HUES6 (cell line): ENCODE measurements around the gene CPZ.

ENCODE experiments used
- H3K27ac ChIP-seq: 2 replicates; pipeline ENCODE4 v1.7.0; 2013; ENCODE audit warnings: low read depth, mild to moderate bottlenecking, low read length, inconsistent platforms
- H3K27me3 ChIP-seq: 2 replicates; pipeline ENCODE4 v1.6.1; 2013; ENCODE audit warnings: low read length; ENCODE audit not compliant: control insufficient read depth, insufficient read depth
- H3K36me3 ChIP-seq: 2 replicates; pipeline ENCODE4 v1.6.1; 2013; ENCODE audit warnings: low read length; ENCODE audit not compliant: control insufficient read depth, insufficient read depth
- H3K4me1 ChIP-seq: 2 replicates; pipeline ENCODE4 v1.6.1; 2013; ENCODE audit warnings: low read length; ENCODE audit not compliant: control insufficient read depth, insufficient read depth
- H3K4me3 ChIP-seq: 2 replicates; pipeline ENCODE4 v1.5.1; 2013; ENCODE audit warnings: low read depth, low read length
- H3K9ac ChIP-seq: one replicate; pipeline ENCODE4 v1.6.1; 2013; ENCODE audit warnings: mild to moderate bottlenecking, low read length
- H3K9me3 ChIP-seq: 2 replicates; pipeline ENCODE4 v1.6.1; 2013; ENCODE audit warnings: low read depth, low read length; ENCODE audit not compliant: control insufficient read depth, insufficient read depth

The CPZ gene

DNA sequence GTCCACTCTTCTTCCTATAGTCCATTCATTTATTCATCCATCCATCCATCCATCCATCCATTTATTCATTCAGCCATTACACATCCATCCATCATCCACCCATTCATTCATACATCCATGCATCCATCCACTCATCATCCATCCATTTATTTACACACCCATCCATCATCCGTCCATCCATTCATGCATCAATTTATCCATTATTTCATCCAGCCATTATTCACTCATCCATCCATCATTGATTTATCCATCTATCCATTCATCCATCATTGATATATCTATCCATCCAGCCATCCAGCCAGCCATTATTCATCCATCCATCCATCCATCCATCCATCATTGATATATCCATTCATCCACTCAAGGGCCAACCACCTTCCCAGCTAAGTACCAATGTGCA is 12.7 kb downstream of the CPZ start:
- H3K27me3 ChIP-seq: peaks cover 39% of the 10 kb centered on the region; the same call in 1 of the 2 replicates
- no peak overlapping the region for H3K27ac ChIP-seq
- H3K4me1 ChIP-seq: peaks cover 12% of the 10 kb centered on the region; the same call in 1 of the 2 replicates
- H3K9me3 ChIP-seq: no peaks in the 10 kb centered on the region
- peaks cover 27% of the 10 kb centered on the region; the same call in 1 of the 2 replicates for H3K36me3 ChIP-seq
- H3K9ac ChIP-seq: no peak overlapping the region
- no peak overlapping the region for H3K4me3 ChIP-seq

DNA sequence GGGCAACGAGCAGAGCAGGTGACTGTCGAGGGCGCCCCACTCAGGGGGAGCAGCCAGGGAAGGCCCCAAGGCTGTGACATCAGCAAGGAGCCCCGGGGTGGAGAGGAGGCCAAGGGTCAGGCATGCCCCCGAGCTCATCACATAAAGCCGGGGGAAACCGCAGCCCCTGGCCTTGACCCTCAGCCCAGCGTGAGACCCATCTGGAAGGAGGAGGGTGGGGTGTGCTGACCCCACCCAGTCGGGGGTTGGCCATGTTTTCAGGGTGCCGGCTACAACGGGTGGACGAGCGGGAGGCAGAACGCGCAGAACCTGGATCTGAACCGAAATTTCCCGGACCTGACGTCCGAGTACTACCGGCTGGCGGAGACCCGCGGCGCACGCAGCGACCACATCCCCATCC is 13.9 kb downstream of the CPZ start:
- peaks cover 16% of the 10 kb centered on the region; the same call in 1 of the 2 replicates for H3K36me3 ChIP-seq
- peaks cover 42% of the 10 kb centered on the region; the same call in 1 of the 2 replicates for H3K27me3 ChIP-seq
- H3K9ac ChIP-seq: no peak overlapping the region
- no peak overlapping the region for H3K4me3 ChIP-seq
- H3K9me3 ChIP-seq: no peaks in the 10 kb centered on the region
- peaks cover 12% of the 10 kb centered on the region; the same call in 1 of the 2 replicates for H3K4me1 ChIP-seq
- H3K27ac ChIP-seq: no peak overlapping the region

DNA sequence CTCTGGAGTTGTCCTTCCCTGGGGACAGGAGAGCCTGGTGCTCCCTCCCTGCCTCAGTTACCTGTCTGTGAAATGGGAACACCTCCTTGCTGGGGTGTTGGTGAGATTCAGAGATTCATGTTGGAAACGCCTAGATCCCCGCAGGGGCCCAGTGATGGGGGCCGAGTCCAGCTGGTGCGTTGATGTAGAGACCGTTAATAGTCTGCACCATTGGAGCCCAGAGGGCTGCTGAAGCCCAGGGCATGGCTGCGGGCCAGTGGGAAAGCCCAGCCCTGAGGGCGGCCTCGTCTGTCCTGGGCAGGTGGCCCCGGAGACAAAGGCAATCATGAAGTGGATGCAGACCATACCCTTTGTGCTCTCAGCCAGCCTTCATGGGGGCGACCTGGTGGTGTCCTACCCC is 14.4 kb downstream of the CPZ start:
- peaks cover 12% of the 10 kb centered on the region; the same call in 1 of the 2 replicates for H3K36me3 ChIP-seq
- peaks cover 12% of the 10 kb centered on the region; the same call in 1 of the 2 replicates for H3K4me1 ChIP-seq
- no peaks in the 10 kb centered on the region for H3K9me3 ChIP-seq
- H3K27ac ChIP-seq: no peak overlapping the region
- H3K4me3 ChIP-seq: no peak overlapping the region
- H3K27me3 ChIP-seq: peaks cover 42% of the 10 kb centered on the region; the same call in 1 of the 2 replicates
- H3K9ac ChIP-seq: no peak overlapping the region

DNA sequence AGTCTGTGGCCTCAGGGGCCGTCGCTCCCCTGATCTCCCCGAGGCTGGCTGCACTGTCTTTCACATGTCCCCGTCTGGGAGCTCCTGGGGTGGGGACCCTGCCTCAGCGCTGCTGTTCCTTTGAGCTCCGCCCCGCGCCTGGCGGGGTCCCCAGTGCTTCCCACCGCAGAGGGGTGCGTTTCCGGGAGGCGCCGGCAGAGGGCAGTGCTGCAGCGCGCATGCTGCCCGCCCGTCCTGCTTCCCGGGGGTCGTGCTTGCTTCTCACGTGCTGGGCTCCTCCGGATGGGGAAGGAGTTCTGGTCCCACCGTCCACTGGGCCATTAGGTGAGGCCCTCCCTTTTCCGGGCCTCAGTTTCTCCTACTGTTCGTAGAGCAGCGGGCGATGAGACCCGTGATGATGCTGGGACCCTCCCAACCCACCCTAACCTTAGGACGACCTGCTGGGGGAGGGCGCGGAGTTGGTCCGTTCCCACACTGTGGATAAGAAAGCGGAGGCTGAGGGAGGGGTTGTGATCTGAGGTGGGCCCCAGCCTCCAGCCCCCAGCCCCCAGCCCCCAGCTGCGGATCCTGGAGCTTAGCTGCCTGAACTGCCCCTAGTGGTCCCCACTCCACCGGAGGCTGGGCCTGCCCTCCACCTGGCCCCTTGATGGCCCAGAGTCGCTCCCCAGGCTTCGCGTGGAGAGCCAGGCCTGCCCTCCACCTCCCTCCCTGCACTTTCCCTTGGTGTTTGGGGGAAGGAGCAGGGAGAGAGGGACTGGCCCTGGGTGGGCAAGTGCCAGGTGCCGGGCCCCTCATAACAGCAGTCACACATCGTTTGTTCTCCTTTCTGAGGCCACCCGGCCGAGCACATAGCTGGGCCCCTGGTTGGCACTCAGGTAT is 15.3 kb downstream of the CPZ start:
- Histone ChIP-seq H3K9me3 (no peaks in the 10 kb centered on the region), H3K9ac (no peak overlapping the region), H3K4me1 (peaks cover 12% of the 10 kb centered on the region; the same call in 1 of the 2 replicates), H3K4me3 (peak overlapping the region; percentile 27; the same call in 1 of the 2 replicates), H3K36me3 (peaks cover 7% of the 10 kb centered on the region; the same call in 1 of the 2 replicates), H3K27me3 (peaks cover 42% of the 10 kb centered on the region; the same call in 1 of the 2 replicates), H3K27ac (no peak overlapping the region)

DNA sequence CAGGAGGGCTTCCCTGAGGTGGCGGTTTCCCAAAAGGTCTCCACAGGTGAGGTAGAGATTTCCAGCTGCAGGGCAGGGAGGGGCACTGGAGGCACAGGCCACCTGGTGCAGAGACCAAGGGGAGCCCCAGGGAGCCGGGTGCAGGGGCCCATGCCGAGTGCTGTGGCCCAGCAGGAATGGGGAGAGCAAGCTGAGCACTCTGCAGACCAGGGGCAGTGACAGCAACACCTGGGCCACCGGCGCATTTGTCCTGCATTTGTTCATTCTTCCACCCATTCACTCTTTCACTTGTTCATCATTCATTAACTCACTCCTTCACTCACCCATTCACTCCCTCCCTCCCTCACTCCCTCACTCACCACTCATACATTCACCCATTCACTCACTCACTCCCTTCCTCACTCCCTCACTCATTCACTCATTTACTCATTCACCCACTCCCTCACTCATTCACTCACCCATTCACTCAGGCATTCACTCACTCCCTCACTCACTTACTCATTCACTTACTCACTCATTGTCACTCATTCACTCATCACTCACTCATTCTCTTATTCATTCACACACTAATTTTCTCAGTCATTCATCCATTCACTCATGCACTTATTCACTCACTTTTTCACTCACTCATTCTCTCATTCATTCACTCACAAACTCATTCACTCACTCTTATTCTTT is 16.3 kb downstream of the CPZ start:
- Histone ChIP-seq H3K4me1 (peaks cover 4% of the 10 kb centered on the region; the same call in 1 of the 2 replicates), H3K36me3 (peaks cover 7% of the 10 kb centered on the region; the same call in 1 of the 2 replicates), H3K9me3 (no peaks in the 10 kb centered on the region), H3K27ac (no peak overlapping the region), H3K4me3 (no peak overlapping the region), H3K27me3 (peaks cover 42% of the 10 kb centered on the region; the same call in 1 of the 2 replicates), H3K9ac (no peak overlapping the region)

DNA sequence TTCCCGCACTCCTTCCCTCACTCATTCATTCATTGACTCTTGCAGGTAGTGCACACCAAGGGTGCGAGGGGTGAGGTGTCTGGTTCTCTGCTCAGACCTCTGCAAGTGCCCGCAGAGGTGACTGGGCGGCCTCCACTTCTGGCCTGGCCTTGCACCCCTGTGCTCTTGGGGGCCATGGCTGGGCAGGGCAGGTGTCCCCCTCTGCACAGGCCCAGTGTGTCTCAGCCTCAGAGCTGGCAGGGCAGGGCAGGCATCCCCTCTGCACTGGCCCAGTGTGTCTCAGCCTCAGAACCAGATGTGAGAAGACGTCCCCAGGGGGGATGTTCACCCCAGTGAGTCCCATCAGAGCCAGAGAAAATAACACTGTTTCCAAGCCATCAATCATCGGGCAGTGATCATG is 16.8 kb downstream of the CPZ start:
- Histone ChIP-seq H3K27ac (no peak overlapping the region), H3K36me3 (peaks cover 7% of the 10 kb centered on the region; the same call in 1 of the 2 replicates), H3K9me3 (no peaks in the 10 kb centered on the region), H3K9ac (no peak overlapping the region), H3K4me1 (peaks cover 4% of the 10 kb centered on the region; the same call in 1 of the 2 replicates), H3K4me3 (no peak overlapping the region), H3K27me3 (peaks cover 42% of the 10 kb centered on the region; the same call in 1 of the 2 replicates)

DNA sequence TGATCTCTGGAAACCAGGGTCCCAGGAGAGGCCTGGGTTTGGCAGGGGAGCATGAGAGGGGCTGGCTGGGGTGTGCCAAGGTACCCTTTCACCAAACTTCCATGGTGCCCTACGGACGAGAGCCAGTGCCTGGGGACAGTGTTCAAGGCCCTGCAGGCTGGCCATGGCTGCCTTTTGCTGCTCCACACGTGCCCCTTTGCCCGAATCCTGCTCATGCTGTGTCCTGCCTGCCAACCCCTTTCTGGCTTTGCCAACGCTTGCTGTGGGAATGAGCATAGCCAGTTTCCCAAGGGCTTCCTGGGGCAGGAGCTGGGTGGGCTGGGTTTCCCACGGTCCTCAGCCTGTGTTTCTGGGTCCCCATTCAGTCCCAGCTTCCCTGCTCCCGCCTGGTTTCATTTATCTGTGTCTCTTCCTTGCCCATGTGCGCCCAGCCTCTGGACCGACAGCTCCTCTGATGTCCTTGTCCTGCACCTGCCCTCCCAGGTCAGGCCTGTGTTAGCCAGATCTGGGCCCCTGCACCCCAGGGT is 17.3 kb downstream of the CPZ start:
- Histone ChIP-seq H3K36me3 (peaks cover 7% of the 10 kb centered on the region; the same call in 1 of the 2 replicates), H3K4me3 (no peak overlapping the region), H3K27ac (no peak overlapping the region), H3K9ac (no peak overlapping the region), H3K4me1 (peaks cover 4% of the 10 kb centered on the region; the same call in 1 of the 2 replicates), H3K9me3 (no peaks in the 10 kb centered on the region), H3K27me3 (peaks cover 42% of the 10 kb centered on the region; the same call in 1 of the 2 replicates)

DNA sequence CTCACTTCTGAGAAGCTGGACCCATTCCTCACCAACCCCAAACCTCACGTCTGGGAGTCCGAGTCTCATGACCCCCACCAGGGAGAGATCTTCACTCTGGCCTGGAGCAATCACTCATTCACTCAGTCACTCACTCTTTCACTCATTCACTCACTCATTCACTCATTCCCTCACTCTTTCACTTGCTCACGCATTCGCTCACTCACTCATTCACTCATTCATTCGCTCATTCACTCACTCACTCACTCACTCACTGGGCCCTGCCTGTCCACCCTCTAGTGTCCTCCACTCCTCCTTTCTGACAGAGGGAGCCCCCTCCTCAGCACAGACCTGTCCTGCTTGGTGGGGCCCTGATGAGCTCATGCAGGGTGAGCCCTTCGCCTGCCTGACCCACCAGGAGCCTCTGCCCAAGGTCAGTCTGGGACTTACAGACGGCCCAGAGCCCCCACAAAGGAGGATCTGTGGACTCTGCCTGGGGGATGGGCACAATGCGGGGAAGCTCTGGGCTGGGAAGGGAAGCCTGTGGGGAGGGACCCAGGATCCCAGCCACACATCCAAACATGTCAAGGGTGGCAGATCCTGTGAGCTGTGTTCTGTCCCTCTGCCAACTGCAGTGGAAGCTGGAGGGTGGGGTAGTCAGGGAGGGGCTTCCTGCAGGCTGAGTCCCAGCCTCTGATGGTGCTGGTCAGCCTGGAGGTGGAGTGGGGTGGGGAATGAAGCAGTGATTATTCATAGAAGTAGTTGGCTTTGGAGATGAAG is 18.5 kb downstream of the CPZ start:
- Histone ChIP-seq H3K36me3 (peaks cover 17% of the 10 kb centered on the region), H3K4me1 (peaks cover 4% of the 10 kb centered on the region; the same call in 1 of the 2 replicates), H3K27me3 (peaks cover 41% of the 10 kb centered on the region; the same call in 1 of the 2 replicates), H3K9ac (no peak overlapping the region), H3K27ac (no peak overlapping the region), H3K4me3 (no peak overlapping the region), H3K9me3 (no peaks in the 10 kb centered on the region)

DNA sequence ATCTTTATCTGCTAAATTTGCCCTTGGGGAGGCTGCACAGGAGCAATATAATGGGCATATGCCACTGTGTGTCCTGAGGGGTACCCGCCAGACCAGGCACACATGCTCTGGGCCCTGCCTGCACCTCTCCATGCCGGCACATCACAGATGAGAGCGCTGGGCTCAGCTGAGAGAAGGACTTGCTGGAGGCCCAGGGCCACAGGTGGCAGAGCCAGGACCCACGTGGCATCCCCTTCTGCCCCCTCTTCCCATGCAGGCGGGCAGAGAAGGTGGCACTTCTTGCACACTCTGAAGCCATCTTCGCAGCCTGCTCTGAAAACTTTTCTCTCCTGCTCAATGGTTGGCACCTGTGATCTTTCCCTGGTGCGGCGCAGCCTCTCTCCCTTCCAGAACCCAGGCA is 20.1 kb downstream of the CPZ start:
- peaks cover 26% of the 10 kb centered on the region; the same call in 1 of the 2 replicates for H3K27me3 ChIP-seq

More for the DNA sequence above, 20.1 kb downstream of the CPZ start:
- Histone ChIP-seq H3K9ac (no peak overlapping the region), H3K4me1 (no peaks in the 10 kb centered on the region), H3K4me3 (no peak overlapping the region), H3K9me3 (no peaks in the 10 kb centered on the region), H3K27ac (no peak overlapping the region), H3K36me3 (peaks cover 18% of the 10 kb centered on the region)
